HG02588 (cell line): ENCODE data around the gene CACNA2D1.

Experiments
- ATAC-seq: cut with Tn5 transposase; IDR thresholded peaks from one replicate; pipeline ENCODE4 v1.9.1; 2021; ENCODE audit warnings: mild to moderate bottlenecking, moderate library complexity; ENCODE audit not compliant: unreplicated experiment

The CACNA2D1 gene

DNA sequence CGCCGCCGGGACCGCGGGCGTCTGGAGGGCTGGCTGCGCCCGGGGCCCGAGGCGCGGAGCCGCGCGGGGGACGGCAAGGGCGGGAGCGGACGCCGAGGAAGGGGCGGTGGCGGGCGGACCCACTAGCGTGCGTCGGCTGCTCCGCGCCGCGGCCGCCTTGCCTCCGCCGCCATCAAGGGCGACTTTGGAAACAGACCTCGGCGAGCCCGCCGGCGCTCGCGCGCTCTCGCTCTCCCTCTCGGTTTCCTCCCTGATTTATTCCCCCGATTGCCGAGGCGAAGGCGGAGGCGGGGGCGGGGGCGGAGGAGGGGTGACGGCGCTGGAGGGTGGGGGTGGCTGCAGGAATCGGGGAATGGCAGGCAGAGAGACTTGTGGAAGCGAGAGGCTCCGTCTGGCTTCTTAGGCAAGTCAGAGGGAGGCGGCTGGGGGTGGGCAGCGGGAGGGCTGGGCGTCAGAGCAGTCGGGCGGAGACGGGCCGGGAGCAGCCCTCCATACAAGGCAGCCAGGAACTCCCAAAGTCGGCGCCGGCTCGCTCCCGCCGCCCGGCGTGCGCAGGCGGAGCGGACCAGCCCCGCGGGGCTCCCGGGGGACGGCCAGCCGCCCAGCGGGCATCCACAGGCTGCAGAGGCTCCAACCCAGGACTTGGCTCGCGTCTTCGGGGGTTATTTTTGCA lies at the start of gene CACNA2D1:
TSS of gene CACNA2D1 (minus strand) at position 231 of the 673 bp plus-strand sequence.
- ATAC-seq, result no peak

DNA sequence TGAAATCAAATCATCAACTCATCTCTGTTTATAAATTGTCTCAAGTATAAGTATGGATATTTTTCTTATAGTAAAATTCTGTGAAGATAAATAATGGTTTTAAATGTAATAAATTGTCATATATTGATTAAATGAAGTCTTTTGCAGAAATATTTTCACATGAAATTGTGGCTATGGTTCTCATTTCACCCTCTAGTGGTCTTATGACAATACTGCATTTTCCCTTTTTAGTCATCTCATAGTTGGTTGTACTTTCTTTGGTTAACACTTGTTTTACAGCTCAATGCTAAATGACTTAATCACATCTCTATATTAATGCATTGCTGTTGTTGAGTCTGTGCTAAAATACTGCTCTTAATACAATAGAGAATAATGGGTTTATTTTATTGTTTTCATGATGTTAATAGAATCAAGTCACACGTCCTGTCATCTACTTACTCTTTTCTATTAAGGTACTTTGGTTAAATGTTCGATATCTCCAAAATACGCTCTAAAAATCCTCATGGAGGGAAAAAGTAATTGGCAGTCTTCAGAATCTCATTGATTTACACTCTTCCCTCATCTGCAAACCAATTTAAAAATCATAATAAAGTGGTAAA lies 38.0 kb upstream of the CACNA2D1 start:
- ATAC-seq, result no peak

GRCh38 chr7:82477733-82478515 lies 34.3 kb upstream of the CACNA2D1 start:
- ATAC-seq, result no peak

DNA sequence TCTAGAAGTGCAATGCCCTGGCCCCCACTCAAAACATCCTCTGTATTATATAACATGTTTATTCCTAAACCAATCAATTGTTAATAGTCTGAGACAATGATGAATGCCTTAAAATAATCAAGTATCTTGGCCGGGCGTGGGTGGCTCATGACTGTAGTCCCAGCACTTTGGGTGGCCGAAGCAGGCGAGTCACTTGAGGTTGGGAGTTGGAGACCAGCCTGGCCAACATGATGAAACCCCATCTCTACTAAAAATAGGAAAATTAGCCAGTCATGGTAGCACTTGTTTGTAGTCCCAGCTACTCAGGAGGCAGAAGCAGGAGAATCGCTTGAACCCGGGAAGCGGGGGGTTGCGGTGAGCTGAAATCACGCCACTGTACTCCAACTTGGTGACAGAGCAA lies 29.4 kb upstream of the CACNA2D1 start:
- ATAC-seq, result no peak

DNA sequence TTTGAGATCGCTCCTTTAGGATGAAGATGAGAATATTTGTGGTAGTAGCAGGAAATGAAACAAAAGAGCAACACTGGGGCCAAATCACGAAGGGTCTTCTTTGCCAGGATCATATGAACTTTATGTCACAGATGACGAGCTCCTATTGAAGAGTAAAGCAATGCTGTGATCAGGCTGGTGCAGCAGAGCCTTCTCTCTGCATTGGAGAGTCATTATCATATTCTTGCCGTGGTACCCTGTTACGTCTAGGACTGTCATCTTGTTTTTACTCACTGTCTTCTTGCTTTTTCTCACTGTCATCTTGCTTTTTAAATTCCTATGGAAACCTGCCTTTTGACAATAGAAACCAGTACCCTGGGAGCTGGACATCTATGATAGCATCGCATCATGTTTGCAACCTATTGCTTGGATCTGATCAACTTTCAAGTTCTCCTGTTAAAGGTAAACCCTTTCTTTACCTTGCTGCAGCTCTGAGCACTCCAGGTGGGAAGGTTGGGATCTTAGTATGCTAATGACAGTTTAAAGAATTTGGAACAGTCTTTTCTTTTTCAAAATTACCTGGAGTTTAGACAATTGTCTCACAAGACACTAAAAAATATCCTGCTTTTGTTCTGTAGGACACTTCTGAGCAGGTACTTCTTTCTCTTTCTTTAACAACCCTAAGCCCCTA lies 27.9 kb upstream of the CACNA2D1 start:
- ATAC-seq, result no peak

DNA sequence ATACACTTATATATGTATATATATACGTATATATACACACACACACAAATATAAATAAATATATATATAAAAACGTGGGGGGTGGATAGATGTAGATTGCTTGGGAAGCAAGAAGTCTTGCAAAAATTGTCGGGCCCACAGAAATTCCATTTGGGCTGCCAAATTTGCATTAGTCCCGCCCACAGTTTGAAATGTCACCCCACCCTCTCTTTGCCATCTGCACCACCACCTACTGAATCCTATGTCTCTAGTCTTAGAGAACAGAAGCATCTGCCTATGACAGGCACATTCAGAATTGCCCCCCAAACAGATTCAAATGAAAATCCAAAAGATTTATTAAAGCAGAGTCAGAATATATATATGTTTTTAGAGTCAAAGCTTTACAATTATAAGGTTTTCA lies 25.6 kb upstream of the CACNA2D1 start:
- ATAC-seq, result no peak

GRCh38 chr7:82468435-82468834 lies 24.9 kb upstream of the CACNA2D1 start:
- ATAC-seq, result no peak

GRCh38 chr7:82467020-82467419 lies 23.4 kb upstream of the CACNA2D1 start:
- no peak for ATAC-seq

GRCh38 chr7:82464372-82464771 lies 20.8 kb upstream of the CACNA2D1 start:
- ATAC-seq, result no peak

GRCh38 chr7:82455295-82455694 lies 11.7 kb upstream of the CACNA2D1 start:
- no peak for ATAC-seq

DNA sequence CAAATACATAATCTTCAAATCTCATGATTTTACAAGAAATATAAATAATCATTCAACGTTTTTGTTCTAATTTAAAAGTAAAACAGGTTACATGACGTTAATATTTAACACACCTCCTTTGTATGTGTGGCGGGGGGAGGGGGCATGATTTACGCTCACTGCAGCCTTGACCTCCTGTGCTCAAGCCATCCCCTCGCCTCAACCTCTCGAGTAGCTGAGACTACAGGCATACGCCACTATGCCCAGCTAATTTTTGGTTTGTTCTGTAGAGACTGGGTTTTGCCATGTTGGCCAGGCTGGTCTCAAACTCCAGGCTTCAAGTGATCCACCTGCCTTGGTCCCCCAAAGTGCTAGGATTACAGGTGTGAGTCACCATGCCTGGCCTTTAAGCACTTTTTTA lies 7.2 kb upstream of the CACNA2D1 start:
- ATAC-seq, result no peak

- no peak for ATAC-seq
Measured at GRCh38 chr7:82449910-82450309, 6.3 kb upstream of the CACNA2D1 start.

- ATAC-seq, result no peak
Measured at GRCh38 chr7:82446897-82447296, 3.3 kb upstream of the CACNA2D1 start.

DNA sequence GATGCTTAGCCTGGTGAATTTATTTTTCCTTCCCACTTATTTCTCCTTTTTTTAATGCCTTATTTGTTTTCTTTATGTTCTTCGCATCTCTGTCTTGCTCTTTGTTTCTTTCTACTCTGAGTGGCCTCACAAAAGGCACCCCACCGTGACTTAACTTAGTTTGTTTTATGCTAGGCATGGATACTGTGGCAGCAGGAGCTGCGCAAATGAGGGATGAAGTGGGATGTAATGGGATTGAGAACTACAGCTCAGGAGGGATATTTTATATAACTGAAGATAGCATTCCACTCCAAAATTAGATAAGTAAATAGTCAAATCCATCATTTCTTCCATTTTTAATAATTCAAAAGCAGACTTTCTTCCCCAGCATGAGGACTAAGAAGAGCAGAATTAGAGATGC lies 1.7 kb upstream of the CACNA2D1 start:
- no peak for ATAC-seq

DNA sequence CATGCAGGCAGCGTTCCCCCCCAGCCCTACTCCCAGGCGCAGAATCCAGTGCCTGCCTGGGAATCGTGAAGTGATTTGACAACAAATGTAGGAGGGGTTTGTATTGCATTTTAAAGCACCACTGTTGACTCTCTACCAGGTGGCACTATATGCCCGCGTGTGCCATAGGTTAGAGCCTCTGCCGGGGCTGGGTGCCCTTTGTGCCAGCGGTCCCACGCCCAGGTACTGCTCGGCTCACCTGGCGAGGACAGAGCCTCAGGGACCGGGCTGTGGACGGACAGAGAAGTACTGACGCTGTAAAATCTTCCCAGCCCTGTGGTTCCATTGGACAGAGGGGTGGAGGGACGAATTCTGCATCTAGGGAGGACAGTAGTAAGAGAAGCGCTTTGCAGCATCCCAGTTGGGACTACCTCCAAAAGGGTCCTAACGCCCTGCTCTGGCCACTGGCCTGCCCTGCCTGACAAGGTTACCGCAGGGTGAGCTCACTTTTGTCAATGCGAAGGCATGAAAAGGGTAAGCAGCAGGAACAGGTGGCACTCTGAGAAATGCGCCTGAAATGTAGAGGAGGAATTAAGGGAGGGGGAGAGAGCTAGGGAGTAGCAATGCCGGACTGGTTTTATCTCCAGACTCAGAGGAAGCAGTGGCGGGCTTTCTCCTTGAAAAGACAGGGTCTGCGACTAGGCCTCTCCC lies 788 bp upstream of the CACNA2D1 start:
- ATAC-seq, result no peak

GRCh38 chr7:82443036-82443546 lies 486 bp downstream of the CACNA2D1 start:
- no peak for ATAC-seq

DNA sequence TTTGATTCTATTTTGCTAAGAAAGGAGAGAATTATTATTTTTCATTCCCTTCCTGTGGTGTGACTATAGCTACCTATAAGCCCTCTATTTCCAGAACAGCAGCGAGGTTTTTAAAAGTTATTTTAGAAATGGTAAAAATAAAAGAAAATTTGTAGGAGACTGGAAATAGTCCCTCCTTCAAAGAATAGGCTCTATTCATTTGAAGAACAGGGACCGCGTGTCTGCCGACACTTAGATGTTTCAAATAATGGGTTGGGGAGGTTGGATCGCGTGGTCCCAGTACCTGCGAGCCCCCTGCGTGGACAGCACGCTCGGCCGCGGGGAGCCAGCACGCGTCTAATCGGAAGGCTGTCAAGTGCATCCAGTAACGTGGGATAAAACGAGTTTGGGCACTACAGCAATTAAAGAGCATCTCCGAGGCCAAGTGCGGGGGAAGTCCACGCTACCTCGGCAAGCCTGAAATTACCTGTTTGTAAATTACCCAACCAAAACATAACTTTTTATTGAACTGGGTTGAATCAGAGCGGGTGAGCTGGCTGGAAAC lies 1.0 kb downstream of the CACNA2D1 start:
- no peak for ATAC-seq

GRCh38 chr7:82441669-82442478 lies 1.7 kb downstream of the CACNA2D1 start:
- no peak for ATAC-seq

- ATAC-seq, result no peak
Measured at GRCh38 chr7:82438521-82438920, 5.1 kb downstream of the CACNA2D1 start.

GRCh38 chr7:82435769-82436168 lies 7.8 kb downstream of the CACNA2D1 start:
- ATAC-seq, result no peak
